Muscle layer of duodenum (tissue), 2 donors: ENCODE measurements around the gene ACSL5.
"Not testable (repeated sequence)": the region's sequence is repeated elsewhere in the genome, so short reads cannot be mapped to it uniquely, and the experiment has no call there.

Experiments
- H3K27ac ChIP-seq: one replicate; pipeline ENCODE4 v1.7.0; 2013; ENCODE audit warnings: mild to moderate bottlenecking, low read length
- H3K27me3 ChIP-seq: one replicate; pipeline ENCODE4 v1.7.0; 2013; ENCODE audit warnings: low read depth, mild to moderate bottlenecking, control low read depth, low read length
- H3K36me3 ChIP-seq, 2 donors: one replicate each; pipeline ENCODE4 v1.7.0; 2013; ENCODE audit warnings: low read length in 2 of 2, control low read depth in 1 of 2, mild to moderate bottlenecking in 1 of 2; ENCODE audit not compliant: insufficient read depth in 2 of 2, control insufficient read depth in 1 of 2
- H3K4me1 ChIP-seq, 2 donors: one replicate each; pipeline ENCODE4 v1.7.0; 2013; ENCODE audit warnings: low read length in 2 of 2, mild to moderate bottlenecking in 2 of 2, control low read depth in 1 of 2, moderate library complexity in 1 of 2; ENCODE audit not compliant: insufficient read depth in 2 of 2, control insufficient read depth in 1 of 2
- H3K4me3 ChIP-seq, 2 donors: one replicate each; pipeline ENCODE4 v1.7.0; 2013; ENCODE audit warnings: low read length in 2 of 2, low read depth in 1 of 2, mild to moderate bottlenecking in 1 of 2
- H3K9me3 ChIP-seq, 2 donors: one replicate each; pipeline ENCODE4 v1.7.0; 2013; ENCODE audit warnings: low read length in 2 of 2, control low read depth in 1 of 2, mild to moderate bottlenecking in 1 of 2; ENCODE audit not compliant: control insufficient read depth in 1 of 2
- donor health status: healthy.

The ACSL5 gene

DNA sequence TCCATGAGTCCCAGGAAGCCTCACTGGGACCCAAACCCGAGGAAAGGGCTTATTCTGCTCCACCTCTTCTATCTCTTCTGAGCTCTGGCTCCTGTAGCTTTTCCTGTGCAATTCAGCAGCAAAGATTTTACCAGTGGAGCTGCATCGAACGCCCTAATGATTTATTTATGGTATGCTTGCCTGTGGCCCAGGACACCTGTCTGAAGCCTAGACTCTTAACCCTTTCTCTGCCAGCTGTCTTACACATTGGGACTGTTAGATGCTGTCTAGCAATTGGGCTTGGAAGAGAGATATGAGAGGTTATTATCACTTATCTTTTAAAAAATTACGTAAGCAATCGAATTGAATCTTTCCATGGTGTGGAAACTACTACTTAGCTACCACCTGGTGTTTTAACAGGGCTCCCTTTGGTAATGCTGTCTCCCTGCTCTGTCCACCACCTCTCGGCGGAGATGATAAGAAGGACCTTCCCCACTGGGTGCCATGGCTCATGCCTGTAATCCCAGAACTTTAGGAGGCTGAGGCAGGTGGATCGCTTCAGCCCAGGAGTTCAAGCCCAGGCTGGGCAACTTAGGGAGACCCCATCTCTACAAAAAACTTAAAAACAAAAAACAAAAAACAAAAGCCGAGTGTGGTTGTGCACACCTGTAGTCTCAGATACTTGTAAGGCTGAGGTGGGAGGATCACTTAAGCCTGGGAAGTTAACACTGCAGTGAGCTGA lies 8.8 kb downstream of the ACSL5 start:
- peak overlapping the region; percentile 39 for H3K27ac ChIP-seq

DNA sequence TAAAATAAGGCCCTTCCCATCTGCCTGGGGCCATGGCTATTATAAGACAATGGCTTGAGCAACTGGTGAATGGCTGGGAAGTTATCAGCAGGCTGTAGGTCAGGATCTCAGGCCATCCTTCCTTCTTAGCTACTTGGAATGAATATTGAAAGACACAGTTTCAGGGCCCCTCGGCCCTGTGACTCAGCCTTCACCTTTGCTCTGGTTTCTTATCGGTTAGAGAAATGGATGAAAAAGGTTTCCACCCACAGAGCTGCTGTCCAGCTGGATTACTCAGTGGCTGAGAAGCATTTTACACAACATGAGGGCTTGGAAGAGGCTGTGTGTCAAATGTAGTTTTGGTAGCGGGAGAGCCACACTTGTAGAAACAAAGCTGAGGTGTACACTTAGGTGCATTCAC lies 9.4 kb downstream of the ACSL5 start:
- no peaks in the 10 kb centered on the region for H3K36me3 ChIP-seq
- no peak overlapping the region for H3K4me3 ChIP-seq
- no peaks in the 10 kb centered on the region for H3K4me1 ChIP-seq
- H3K27me3 ChIP-seq = no peaks in the 10 kb centered on the region
- H3K27ac ChIP-seq = no peak overlapping the region
- no peaks in the 10 kb centered on the region for H3K9me3 ChIP-seq

More for the DNA sequence above, 8.8 kb downstream of the ACSL5 start:
- no peaks in the 10 kb centered on the region for H3K27me3 ChIP-seq
- H3K4me1 ChIP-seq = no peaks in the 10 kb centered on the region
- no peaks in the 10 kb centered on the region for H3K9me3 ChIP-seq
- H3K36me3 ChIP-seq = no peaks in the 10 kb centered on the region
- no peak overlapping the region for H3K4me3 ChIP-seq

DNA sequence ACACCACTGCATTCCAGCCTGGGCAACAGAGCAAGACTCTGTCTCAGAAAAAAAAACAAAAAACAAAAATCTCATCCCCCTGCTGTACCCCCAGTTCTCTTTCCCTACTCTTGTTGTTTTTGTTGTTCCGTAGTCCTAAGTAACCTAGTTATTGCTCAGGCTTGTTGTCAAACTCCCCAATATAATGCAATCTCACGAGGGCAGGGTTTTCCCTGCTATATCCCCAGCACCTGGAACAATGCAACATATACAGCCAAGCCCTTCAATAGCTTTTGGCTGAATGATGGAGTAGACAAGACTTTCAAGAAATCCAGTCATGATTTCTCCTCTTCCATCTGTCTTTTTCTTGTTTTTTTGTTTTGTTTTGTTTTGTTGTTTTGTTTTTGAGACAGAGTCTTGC lies 10.2 kb downstream of the ACSL5 start:
- H3K27ac ChIP-seq = no peak overlapping the region
- no peak overlapping the region for H3K4me3 ChIP-seq
- H3K36me3 ChIP-seq = no peaks in the 10 kb centered on the region
- no peaks in the 10 kb centered on the region for H3K27me3 ChIP-seq
- no peaks in the 10 kb centered on the region for H3K4me1 ChIP-seq
- H3K9me3 ChIP-seq = no peaks in the 10 kb centered on the region

DNA sequence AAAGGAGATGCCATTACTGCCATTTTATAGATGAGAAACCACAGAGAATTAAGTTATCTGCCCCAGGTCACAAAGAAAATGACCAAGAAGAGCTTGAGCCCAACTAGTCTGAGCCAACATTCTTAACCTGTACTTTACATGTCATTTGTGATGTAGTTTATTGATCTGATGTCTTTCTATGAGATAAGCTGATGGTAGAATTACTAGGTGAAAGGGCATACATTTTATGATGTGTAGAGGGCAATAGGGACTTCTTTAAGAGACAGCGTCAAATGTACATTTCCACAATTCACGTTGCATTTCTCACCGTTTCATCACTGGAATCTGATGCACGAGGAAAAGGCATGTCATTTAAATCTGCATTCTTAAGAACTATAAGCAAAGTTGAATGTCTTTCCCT lies 11.3 kb downstream of the ACSL5 start:
- Histone ChIP-seq H3K27me3 (no peaks in the 10 kb centered on the region), H3K4me1 (no peaks in the 10 kb centered on the region), H3K36me3 (no peaks in the 10 kb centered on the region), H3K4me3 (no peak overlapping the region), H3K27ac (peak overlapping the region; percentile 19), H3K9me3 (no peaks in the 10 kb centered on the region)

DNA sequence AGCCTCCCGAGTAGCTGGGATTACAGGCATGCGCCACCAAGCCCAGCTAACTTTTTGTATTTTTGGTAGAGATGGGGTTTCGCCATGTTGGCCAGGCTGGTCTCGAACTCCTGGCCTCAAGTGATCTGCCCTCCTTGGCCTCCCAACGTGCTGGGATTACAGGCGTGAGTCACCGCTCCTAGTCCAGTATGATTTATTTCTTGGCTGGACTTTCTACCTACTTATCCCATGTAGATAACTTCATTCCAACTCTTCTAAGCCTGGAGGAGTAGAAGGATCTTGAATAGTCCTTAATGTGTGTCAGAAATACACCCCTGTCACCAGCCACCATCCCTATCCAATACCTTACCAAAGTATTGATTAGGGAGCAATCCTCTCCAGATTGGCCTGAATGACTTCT lies 14.1 kb downstream of the ACSL5 start:
- H3K36me3 ChIP-seq, H3K27me3 ChIP-seq, H3K9me3 ChIP-seq, H3K4me1 ChIP-seq, H3K4me3 ChIP-seq: not testable (repeated sequence)
- H3K27ac ChIP-seq = peak overlapping the region; percentile 4

DNA sequence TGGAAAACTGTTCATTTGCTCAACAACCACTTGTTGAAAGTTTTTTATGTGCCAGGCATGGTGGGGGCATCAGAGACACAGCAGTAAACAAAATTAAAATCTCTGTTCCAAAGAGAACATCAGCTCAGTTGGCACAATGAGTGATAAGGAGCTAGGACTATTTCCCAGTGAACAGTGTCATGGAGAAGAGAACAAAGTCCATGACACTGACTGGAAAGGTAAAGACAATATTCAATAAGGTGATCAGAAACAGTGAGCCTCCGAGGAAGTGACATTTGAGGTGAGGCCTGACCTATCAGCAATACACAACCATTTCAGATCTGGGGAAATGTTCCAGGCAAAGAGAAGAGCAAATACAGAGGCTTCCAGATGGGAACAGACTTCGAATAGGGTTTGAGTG lies 14.6 kb downstream of the ACSL5 start:
- H3K27ac ChIP-seq = peak overlapping the region; percentile 4
- no peaks in the 10 kb centered on the region for H3K36me3 ChIP-seq
- no peaks in the 10 kb centered on the region for H3K27me3 ChIP-seq
- peaks cover 0 to 7% of the 10 kb centered on the region in 2 donors for H3K4me1 ChIP-seq
- no peaks in the 10 kb centered on the region for H3K9me3 ChIP-seq
- H3K4me3 ChIP-seq = no peak overlapping the region

DNA sequence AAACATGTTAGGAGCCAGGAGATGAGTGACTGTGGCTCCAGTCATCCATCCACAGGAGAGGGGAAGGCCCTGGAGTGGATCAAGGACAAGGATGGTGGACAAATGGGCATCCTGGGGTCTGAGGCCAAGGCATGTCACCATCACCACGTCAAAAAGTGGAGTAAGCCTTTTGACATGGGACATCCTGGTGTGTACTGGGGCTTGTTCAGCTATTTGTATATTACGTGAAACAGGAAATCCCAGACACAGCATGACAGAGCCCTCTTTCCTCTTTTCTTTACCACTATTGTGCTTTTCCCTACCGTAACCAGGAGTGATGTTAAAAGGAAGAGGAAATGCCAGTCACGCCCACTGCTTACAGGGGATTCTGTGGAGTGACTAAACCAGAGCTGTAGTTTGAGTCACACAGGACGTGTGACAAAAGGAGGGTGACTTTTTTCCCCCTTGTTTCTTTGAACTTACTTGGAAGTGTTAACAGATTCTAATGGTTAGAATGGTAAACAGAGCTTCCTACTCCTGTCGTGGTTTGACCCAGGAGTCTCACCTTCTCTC lies 15.4 kb downstream of the ACSL5 start:
- peaks cover 0 to 9% of the 10 kb centered on the region in 2 donors for H3K4me1 ChIP-seq
- no peaks in the 10 kb centered on the region for H3K27me3 ChIP-seq
- H3K9me3 ChIP-seq = no peaks in the 10 kb centered on the region
- no peaks in the 10 kb centered on the region for H3K36me3 ChIP-seq
- no peak overlapping the region for H3K4me3 ChIP-seq
- H3K27ac ChIP-seq = peak overlapping the region; percentile 53

DNA sequence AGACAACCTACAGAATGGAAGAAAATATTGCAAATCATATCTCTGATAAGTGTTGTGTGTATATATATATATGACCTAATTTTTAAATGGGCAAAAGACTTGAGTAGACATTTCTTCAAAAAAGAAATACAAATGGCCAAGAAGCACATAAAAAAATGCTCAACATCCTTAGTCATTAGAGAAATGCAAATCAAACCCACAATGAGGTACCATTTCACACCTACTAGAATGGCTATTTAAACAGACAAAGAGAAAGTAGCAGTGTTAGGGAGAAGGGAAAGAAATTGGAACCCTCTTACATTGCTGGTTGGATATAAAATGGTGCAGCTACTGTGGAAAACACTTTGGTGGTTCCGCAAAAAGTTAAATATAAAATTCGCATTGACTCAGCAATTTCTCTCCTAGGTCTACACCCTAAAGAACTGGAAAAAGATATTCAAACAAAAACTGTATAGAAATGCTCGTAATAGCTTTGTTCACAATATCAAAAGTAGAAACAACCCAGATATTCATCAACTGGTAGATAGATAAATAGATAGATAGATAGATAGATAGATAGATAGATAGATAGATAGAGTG lies 16.3 kb downstream of the ACSL5 start:
- peaks cover 0 to 9% of the 10 kb centered on the region in 2 donors for H3K4me1 ChIP-seq
- peaks cover 0 to 2% of the 10 kb centered on the region in 2 donors for H3K36me3 ChIP-seq
- H3K9me3 ChIP-seq = no peaks in the 10 kb centered on the region
- H3K4me3 ChIP-seq = no peak overlapping the region
- no peaks in the 10 kb centered on the region for H3K27me3 ChIP-seq
- no peak overlapping the region for H3K27ac ChIP-seq

DNA sequence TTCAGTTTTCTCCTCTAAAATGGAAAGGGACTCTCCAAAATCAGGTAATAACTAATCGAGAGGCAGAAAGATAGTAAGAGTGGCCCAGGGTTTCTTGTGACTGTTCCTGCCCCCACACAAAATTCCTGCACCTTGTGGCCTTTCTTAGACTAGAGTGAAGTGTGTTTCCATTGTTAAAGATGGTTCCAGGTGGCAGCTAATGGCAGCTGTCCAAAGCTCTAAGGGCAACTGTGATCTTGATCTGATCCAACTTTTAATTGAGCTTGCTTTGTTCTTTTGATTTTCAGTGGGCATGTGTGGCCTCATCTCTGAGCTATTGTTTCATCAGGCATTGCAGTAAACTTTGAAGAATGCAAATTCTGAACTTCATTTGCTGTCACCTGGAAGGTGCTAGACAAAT lies 19.4 kb downstream of the ACSL5 start:
- Histone ChIP-seq H3K4me3 (no peak overlapping the region), H3K27ac (no peak overlapping the region), H3K36me3 (peaks cover 0 to 17% of the 10 kb centered on the region in 2 donors)

DNA sequence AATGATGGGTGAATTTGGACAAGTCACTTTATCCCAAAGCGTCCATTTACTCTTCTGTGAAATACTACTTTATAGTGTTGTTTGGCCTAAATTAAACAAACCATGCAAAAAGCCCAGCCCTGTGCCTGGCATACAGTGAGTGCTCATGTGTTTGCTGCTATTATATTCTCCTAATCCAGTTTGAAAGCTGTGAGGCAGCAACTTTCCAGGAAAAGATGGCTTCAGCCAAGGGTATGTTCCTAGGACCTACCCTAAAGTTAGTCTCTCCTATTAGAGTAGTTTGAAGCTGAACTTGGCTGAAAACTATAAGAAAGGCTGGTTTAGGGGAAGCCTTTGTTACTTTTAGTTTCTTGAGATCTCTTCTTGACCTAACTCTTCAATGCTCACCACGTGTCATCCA lies 19.9 kb downstream of the ACSL5 start:
- H3K27ac ChIP-seq = no peak overlapping the region
- H3K27me3 ChIP-seq = no peaks in the 10 kb centered on the region
- H3K4me1 ChIP-seq = peaks cover 0 to 9% of the 10 kb centered on the region in 2 donors
- no peak overlapping the region for H3K4me3 ChIP-seq
- peaks cover 0 to 18% of the 10 kb centered on the region in 2 donors for H3K36me3 ChIP-seq
- H3K9me3 ChIP-seq = no peaks in the 10 kb centered on the region

More for the DNA sequence above, 19.4 kb downstream of the ACSL5 start:
- Histone ChIP-seq H3K27me3 (no peaks in the 10 kb centered on the region), H3K4me1 (peaks cover 0 to 9% of the 10 kb centered on the region in 2 donors), H3K9me3 (no peaks in the 10 kb centered on the region)

DNA sequence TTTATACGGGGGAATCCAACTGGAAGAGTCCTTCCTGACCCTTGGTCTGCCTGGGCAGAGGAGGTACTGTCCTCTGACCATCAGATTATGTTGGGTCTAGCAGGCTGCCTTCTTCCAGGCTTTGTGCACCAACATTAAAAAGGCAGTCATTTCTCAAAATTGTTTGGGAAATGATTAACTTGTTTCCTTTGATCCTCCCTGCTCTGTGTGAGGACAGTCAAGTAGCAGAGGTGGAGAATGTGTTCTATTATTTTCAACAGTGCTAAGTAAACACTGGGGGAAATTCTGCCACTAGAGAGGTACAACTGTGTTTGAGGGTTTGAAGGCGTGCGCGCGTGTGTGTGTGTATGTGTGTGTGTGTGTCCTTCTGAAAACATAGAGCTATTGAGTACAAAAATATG lies 20.6 kb downstream of the ACSL5 start:
- peaks cover 0 to 9% of the 10 kb centered on the region in 2 donors for H3K4me1 ChIP-seq
- H3K4me3 ChIP-seq = no peak overlapping the region
- no peak overlapping the region for H3K27ac ChIP-seq
- H3K36me3 ChIP-seq = peaks cover 0 to 25% of the 10 kb centered on the region in 2 donors
- no peaks in the 10 kb centered on the region for H3K9me3 ChIP-seq
- no peaks in the 10 kb centered on the region for H3K27me3 ChIP-seq
